HG03460 (cell line): Measurements from ENCODE around the gene ERMAP.
"Not testable (repeated sequence)": the region's sequence is repeated elsewhere in the genome, so short reads cannot be mapped to it uniquely, and the experiment has no call there.

ENCODE experiments used
- ATAC-seq: cut with Tn5 transposase; IDR thresholded peaks from one replicate; pipeline ENCODE4 v1.9.1; 2021; ENCODE audit not compliant: unreplicated experiment

ERMAP gene

GRCh38 chr1:42869751-42870150 lies 52.8 kb downstream of the ERMAP start:
- not testable (repeated sequence) for ATAC-seq

- ATAC-seq = not testable (repeated sequence)
Observed at GRCh38 chr1:42873108-42873507, 56.2 kb downstream of the ERMAP start.

- ATAC-seq = no peak
Observed at GRCh38 chr1:42873670-42874069, 56.7 kb downstream of the ERMAP start.

- no peak for ATAC-seq
Observed at GRCh38 chr1:42876009-42876408, 59.1 kb downstream of the ERMAP start.

- no peak for ATAC-seq
Observed at GRCh38 chr1:42877380-42877779, 60.5 kb downstream of the ERMAP start.

- ATAC-seq = no peak
Observed at GRCh38 chr1:42880384-42880783, 63.5 kb downstream of the ERMAP start.

GRCh38 chr1:42886046-42886739 lies 69.3 kb downstream of the ERMAP start:
- no peak for ATAC-seq

- no peak for ATAC-seq
Observed at GRCh38 chr1:42886800-42887199, 69.9 kb downstream of the ERMAP start.

- ATAC-seq = no peak
Observed at GRCh38 chr1:42887366-42887765, 70.4 kb downstream of the ERMAP start.

- ATAC-seq = no peak
Observed at GRCh38 chr1:42888013-42888633, 71.2 kb downstream of the ERMAP start.

GRCh38 chr1:42889264-42889663 lies 72.3 kb downstream of the ERMAP start:
- no peak for ATAC-seq

- ATAC-seq = no peak
Observed at GRCh38 chr1:42891465-42892138, 74.7 kb downstream of the ERMAP start.
